IMR-90 (cell line): Measurements from ENCODE around the gene ANGPTL1.

Experiments
- CEBPB ChIP-seq: IDR thresholded peaks from 2 replicates; pipeline ENCODE4 v1.6.1; 2012; ENCODE audit warnings: low read depth, low read length, improper control_type of control experiment
- CHD1 ChIP-seq: IDR thresholded peaks from 2 replicates; pipeline ENCODE4 v1.6.1; 2012; ENCODE audit warnings: low read depth, low read length, improper control_type of control experiment
- FOS ChIP-seq: fragments of 150-350 bp; IDR thresholded peaks from 2 replicates; pipeline ENCODE4 v1.6.1; 2016; ENCODE audit warnings: low read depth, low read length
- MAFK ChIP-seq: IDR thresholded peaks from 2 replicates; pipeline ENCODE4 v1.6.1; 2012; ENCODE audit warnings: low read depth, low read length, improper control_type of control experiment
- MAZ ChIP-seq: IDR thresholded peaks from 2 replicates; pipeline ENCODE4 v1.6.1; 2012; ENCODE audit warnings: low read depth, mild to moderate bottlenecking, low read length, improper control_type of control experiment, moderate library complexity, borderline replicate concordance
- NFE2L2 ChIP-seq: fragments of 150-350 bp; IDR thresholded peaks from 2 replicates; pipeline ENCODE4 v1.6.1; 2016; ENCODE audit warnings: low read depth, mild to moderate bottlenecking, low read length
- POLR2A ChIP-seq: IDR thresholded peaks from 2 replicates; pipeline ENCODE4 v1.6.1; 2012; ENCODE audit warnings: mild to moderate bottlenecking, low read depth, low read length
- RAD21 ChIP-seq: IDR thresholded peaks from 2 replicates; pipeline ENCODE4 v1.6.1; 2012; ENCODE audit warnings: low read length, improper control_type of control experiment
- RFX5 ChIP-seq: IDR thresholded peaks from 2 replicates; pipeline ENCODE4 v1.8.0; 2012; ENCODE audit warnings: low read depth, mild to moderate bottlenecking, low read length, moderate library complexity
- SMC3 ChIP-seq: fragments of 150-350 bp; IDR thresholded peaks from 2 replicates; pipeline ENCODE4 v1.6.1; 2016; ENCODE audit warnings: low read depth, mild to moderate bottlenecking, antibody characterized with exemption, low read length, moderate library complexity
- TF ChIP-seq, protein P1 (sequence below): conservative IDR thresholded peaks from 2 replicates; pipeline ENCODE4 v1.5.1; 2012; ENCODE audit warnings: mild to moderate bottlenecking, low read depth, low read length, improper control_type of control experiment
- TF ChIP-seq, protein P2 (sequence below): fragments of 150-350 bp; IDR thresholded peaks from 2 replicates; pipeline ENCODE4 v1.6.1; 2016; ENCODE audit warnings: low read depth, mild to moderate bottlenecking, low read length, moderate library complexity, borderline replicate concordance

DNA sequence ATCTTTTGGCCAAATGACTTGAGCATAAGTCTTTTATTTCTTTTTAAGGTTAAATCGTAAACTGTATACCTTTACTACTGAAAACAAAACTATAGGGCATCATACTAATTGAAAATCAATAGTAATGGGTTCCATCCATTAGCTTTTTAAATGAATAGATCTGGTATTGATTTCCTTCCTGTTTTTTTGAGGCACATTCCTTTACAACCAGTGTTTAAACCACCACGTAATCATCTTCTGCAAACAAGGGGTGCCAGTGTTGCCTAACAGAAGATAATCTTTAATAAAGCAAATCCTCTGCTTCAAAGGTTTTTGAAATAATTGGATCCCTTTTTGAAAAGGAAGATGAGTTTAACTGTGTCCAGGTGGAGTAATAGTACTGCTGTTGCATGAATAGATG is 48.7 kb upstream of the ANGPTL1 start:
- TF ChIP-seq, protein P1, sequence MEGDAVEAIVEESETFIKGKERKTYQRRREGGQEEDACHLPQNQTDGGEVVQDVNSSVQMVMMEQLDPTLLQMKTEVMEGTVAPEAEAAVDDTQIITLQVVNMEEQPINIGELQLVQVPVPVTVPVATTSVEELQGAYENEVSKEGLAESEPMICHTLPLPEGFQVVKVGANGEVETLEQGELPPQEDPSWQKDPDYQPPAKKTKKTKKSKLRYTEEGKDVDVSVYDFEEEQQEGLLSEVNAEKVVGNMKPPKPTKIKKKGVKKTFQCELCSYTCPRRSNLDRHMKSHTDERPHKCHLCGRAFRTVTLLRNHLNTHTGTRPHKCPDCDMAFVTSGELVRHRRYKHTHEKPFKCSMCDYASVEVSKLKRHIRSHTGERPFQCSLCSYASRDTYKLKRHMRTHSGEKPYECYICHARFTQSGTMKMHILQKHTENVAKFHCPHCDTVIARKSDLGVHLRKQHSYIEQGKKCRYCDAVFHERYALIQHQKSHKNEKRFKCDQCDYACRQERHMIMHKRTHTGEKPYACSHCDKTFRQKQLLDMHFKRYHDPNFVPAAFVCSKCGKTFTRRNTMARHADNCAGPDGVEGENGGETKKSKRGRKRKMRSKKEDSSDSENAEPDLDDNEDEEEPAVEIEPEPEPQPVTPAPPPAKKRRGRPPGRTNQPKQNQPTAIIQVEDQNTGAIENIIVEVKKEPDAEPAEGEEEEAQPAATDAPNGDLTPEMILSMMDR, result no peak
- TF ChIP-seq MAZ (no peak), RFX5 (no peak), POLR2A (no peak), SMC3 (no peak), CHD1 (no peak), RAD21 (no peak), MAFK (no peak), NFE2L2 (no peak), FOS (no peak), CEBPB (no peak)
- TF ChIP-seq, protein P2, sequence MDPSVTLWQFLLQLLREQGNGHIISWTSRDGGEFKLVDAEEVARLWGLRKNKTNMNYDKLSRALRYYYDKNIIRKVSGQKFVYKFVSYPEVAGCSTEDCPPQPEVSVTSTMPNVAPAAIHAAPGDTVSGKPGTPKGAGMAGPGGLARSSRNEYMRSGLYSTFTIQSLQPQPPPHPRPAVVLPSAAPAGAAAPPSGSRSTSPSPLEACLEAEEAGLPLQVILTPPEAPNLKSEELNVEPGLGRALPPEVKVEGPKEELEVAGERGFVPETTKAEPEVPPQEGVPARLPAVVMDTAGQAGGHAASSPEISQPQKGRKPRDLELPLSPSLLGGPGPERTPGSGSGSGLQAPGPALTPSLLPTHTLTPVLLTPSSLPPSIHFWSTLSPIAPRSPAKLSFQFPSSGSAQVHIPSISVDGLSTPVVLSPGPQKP, result no peak
